K562 treated with DMSO at 1 percent for 12 hours (cell line): ENCODE measurements around the gene TMEM150A. TPM values are rescaled to one million over a fixed set of nuclear protein-coding genes. Genes with fewer than 3 reads are reported as not detected.

ENCODE experiments used
- total RNA-seq: library from RNA; unstranded; fragments of 300-600 nt; gene quantifications from 2 replicates; pipeline ENCODE4 v1.2.3, GENCODE V29; 2022; ENCODE audit not compliant: insufficient read depth

TMEM150A gene
- 18.0 and 19.7 TPM in 2 replicates for total RNA-seq

GRCh38 chr2:85602476-85603234 is at the start of gene TMEM150A:
Gene TMEM150A, minus strand, starts transcription at chr2:85602698. Its CDS starts 750 bp downstream, at chr2:85601948.

GRCh38 chr2:85611705-85612587 is 9.4 kb upstream of the TMEM150A start, which contains the start of gene C2orf68:
Gene C2orf68, minus strand, starts transcription at chr2:85612066. Its CDS starts 82 bp downstream, at chr2:85611984.

DNA sequence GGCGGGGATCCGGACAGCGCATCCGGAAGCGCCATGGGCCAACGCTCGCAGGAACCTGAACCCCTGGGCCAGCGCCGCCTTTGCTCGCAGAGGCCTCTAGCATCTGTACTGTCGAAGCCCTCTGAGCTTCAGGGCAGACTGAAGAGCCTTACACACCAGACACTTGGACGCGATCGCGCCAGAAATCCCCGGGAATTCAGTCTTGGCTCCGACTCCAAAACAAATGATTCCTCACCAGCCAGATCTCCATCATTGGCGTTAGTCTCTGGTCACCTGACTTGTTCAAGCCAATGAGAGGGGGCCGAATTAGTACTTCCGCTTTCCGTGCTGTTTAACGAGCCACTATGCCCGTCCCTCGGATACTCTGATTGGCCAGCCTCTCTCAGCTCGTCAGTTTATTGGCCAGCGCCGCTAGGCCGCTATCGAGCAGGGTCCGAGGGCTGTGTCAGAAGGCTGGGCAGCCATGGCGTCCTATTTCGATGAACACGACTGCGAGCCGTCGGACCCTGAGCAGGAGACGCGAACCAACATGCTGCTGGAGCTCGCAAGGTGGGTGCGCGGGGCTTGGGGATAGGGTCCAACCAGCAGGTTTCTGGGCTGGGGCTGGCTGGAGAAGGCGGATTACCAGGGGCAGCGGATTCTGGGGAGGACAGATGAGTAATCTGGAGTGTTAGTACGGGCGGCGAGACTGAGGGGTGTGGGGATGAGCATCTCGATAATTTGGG is 7.0 kb downstream of the TMEM150A start, which contains the start of gene RNF181:
Gene RNF181 (plus strand): TSS at position 445 of the 725 bp plus-strand sequence. CDS start 19 bp downstream, at position 464.

GRCh38 chr2:85584354-85584856 is 18.1 kb downstream of the TMEM150A start, which contains the start of gene VAMP5:
Gene VAMP5, plus strand, starts transcription at chr2:85584431. Its CDS starts 60 bp downstream, at chr2:85584491.

GRCh38 chr2:85577386-85578242 is 24.9 kb downstream of the TMEM150A start, which contains the start of gene VAMP8:
Gene VAMP8, plus strand, starts transcription at chr2:85577586. Its CDS starts 61 bp downstream, at chr2:85577647.

DNA sequence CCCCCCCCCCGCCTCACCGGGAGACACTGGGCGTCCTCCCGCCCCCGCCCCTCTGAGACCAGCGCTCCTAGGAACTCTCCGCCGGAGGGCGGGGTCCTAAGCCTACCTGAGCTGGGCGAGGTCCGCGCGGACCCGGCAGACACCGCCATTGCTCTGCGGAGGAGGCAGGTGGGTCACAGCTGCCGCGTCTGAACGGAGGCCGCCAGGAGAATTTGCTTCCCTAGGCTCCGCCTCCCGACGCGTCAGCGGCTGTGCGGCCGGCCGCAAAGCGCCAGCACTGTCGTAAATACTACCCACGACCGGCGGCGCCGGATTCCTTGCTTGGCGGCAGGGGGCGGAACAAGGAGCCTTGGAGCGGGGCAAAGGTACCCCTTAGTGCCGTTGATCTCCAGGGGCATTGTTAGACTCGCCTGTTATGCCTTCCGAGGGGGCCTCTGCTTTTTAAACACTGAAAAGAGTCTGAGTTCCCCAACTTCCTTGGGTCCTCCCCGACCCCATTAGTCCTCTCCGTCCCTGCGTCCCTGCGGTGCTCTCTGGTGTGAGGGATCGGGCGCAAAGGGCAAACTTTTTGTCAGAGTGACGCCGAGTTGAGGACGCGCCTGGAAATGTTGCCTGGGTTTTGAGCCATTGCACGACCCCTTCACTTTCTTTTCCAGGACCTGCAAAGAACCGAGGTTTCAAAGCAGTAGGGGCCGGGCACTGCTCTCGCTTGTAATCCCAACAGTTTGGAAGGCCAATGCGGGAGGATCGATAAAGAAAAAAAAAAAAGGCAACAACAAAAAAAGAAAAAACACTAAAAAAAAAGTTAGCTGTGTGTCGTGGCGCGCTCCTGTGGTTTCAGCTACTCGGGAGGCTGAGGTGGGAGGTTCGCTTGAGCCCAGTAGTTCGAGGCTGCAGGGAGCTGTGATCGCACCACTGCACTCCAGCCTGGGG is 41.0 kb downstream of the TMEM150A start, which contains the start of gene GGCX:
Gene GGCX (minus strand): TSS at position 214 of the 933 bp plus-strand sequence. CDS start 65 bp downstream, at position 149.

Other genes with a start within 250 kb of the TMEM150A start
- gene RETSAT, start 248.2 kb downstream of the TMEM150A start, total RNA-seq: 20.0 and 38.5 TPM in 2 replicates
- 17.5 and 31.3 TPM in 2 replicates for gene ELMOD3, start 247.9 kb downstream of the TMEM150A start, total RNA-seq
- 80.0 and 155 TPM in 2 replicates for gene CAPG, start 192.3 kb downstream of the TMEM150A start, total RNA-seq
- gene SH2D6, start 184.0 kb downstream of the TMEM150A start, total RNA-seq: not detected in 2 replicates
- gene MAT2A, start 63.5 kb downstream of the TMEM150A start, total RNA-seq: 65.4 and 197 TPM in 2 replicates
- gene GGCX, start 41.2 kb downstream of the TMEM150A start, total RNA-seq: 12.8 and 25.0 TPM in 2 replicates
- 157 and 192 TPM in 2 replicates for gene VAMP8, start 25.1 kb downstream of the TMEM150A start, total RNA-seq
- 3.6 TPM in 1 of 2 replicates, not detected in the other for gene VAMP5, start 18.3 kb downstream of the TMEM150A start, total RNA-seq
- 250 and 334 TPM in 2 replicates for gene RNF181, start 7.0 kb downstream of the TMEM150A start, total RNA-seq
- 26.1 and 53.7 TPM in 2 replicates for gene C2orf68, start 9.4 kb upstream of the TMEM150A start, total RNA-seq
- 60.4 and 106 TPM in 2 replicates for gene USP39, start 13.5 kb upstream of the TMEM150A start, total RNA-seq
- not detected in 2 replicates for gene SFTPB, start 65.5 kb upstream of the TMEM150A start, total RNA-seq
- not detected in 2 replicates for gene GNLY, start 91.7 kb upstream of the TMEM150A start, total RNA-seq
- not detected in 2 replicates for gene ATOH8, start 151.3 kb upstream of the TMEM150A start, total RNA-seq